Measurements from ENCODE around the gene TMEM63C. TPM values are rescaled to one million over a fixed set of nuclear protein-coding genes. Genes with fewer than 3 reads are reported as not detected.

The TMEM63C gene
- total and polyA plus RNA-seq, 2 donors (not counting 3 experiments of a cell fraction or from before 2014, with no cell fraction given) = not detected

DNA sequence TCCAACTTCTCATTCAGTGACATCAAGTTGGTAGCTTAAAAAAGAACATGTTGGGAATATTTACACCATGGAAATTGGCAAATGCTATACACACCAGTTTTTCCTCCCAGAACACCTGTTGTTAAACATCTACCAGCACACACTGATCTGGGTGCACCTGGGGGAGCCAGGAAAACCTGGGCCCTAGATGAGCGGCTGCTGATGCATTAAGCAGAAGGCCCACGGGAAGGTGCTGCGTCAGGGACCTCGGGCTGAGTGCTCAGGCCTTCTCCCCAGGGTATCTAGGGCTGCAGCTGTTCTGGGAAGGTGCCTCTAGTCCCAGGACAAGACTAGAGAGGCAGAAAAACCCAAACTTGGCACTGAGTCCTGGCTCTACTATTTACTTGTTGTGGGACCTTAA is 92.2 kb downstream of the TMEM63C start:
- peaks cover 22 to 23% of the 10 kb centered on the region in 2 experiments for H3K27me3 ChIP-seq (ENCODE audit: control insufficient read depth in 2 of 2, insufficient read depth in 2 of 2, low read length in 2 of 2)
- H3K9me1 ChIP-seq (replicated peaks; ENCODE audit: control insufficient read depth, extremely low read depth, insufficient read depth, low read length) = no peaks in the 10 kb centered on the region
- CTCF ChIA-PET = interaction anchor here (1.3 to 1.5 kb wide), 2 partner anchors 42 to 133 kb away, joined by 3 to 4 read pairs; no protein-coding TSS in a partner anchor
- no peak overlapping the region for H2AFZ ChIP-seq (ENCODE audit: low read depth, low read length)
- H3K79me2 ChIP-seq (ENCODE audit: control insufficient read depth, insufficient read depth, low read length) = no peaks in the 10 kb centered on the region
- intact Hi-C loops (cut with micrococcal nuclease) = no loop called here
- no peaks in the 10 kb centered on the region for H3K4me1 ChIP-seq (ENCODE audit: control insufficient read depth, extremely low read depth, insufficient read depth, low read length)
- TF ChIP-seq JUN (IDR thresholded peaks at IDR 0.05; ENCODE audit: borderline replicate concordance, insufficient read depth, insufficient read length, low read depth) (no peak), MYC (IDR thresholded peaks at IDR 0.05; ENCODE audit: low read depth, low read length) (no peak), FOS (IDR thresholded peaks at IDR 0.05; ENCODE audit: borderline replicate concordance, insufficient read depth, low read length) (no peak), POLR2AphosphoS5 (IDR thresholded peaks at IDR 0.05; ENCODE audit: insufficient read depth, low read depth, low read length) (no peak), EZH2 (IDR thresholded peaks at IDR 0.05; ENCODE audit: borderline replicate concordance, low read depth, low read length, severe bottlenecking) (no peak), POLR2A (IDR thresholded peaks at IDR 0.05; ENCODE audit: low read depth, low read length) (no peak), GATA2 (IDR thresholded peaks at IDR 0.05; ENCODE audit: insufficient read depth, insufficient read length, low read depth, low read length) (no peak)
- TF ChIP-seq, protein P1, sequence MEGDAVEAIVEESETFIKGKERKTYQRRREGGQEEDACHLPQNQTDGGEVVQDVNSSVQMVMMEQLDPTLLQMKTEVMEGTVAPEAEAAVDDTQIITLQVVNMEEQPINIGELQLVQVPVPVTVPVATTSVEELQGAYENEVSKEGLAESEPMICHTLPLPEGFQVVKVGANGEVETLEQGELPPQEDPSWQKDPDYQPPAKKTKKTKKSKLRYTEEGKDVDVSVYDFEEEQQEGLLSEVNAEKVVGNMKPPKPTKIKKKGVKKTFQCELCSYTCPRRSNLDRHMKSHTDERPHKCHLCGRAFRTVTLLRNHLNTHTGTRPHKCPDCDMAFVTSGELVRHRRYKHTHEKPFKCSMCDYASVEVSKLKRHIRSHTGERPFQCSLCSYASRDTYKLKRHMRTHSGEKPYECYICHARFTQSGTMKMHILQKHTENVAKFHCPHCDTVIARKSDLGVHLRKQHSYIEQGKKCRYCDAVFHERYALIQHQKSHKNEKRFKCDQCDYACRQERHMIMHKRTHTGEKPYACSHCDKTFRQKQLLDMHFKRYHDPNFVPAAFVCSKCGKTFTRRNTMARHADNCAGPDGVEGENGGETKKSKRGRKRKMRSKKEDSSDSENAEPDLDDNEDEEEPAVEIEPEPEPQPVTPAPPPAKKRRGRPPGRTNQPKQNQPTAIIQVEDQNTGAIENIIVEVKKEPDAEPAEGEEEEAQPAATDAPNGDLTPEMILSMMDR (IDR thresholded peaks at IDR 0.05; ENCODE audit: extremely low read depth in 1 of 2, insufficient read depth in 1 of 2, low read depth in 1 of 2, low read length in 2 of 2) = no peak
- TF ChIP-seq, protein P2, sequence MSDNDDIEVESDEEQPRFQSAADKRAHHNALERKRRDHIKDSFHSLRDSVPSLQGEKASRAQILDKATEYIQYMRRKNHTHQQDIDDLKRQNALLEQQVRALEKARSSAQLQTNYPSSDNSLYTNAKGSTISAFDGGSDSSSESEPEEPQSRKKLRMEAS (IDR thresholded peaks at IDR 0.05; ENCODE audit: insufficient read depth, insufficient read length) = no peak
- no peak overlapping the region for H3K9ac ChIP-seq (replicated peaks; ENCODE audit: extremely low read depth, insufficient read depth, low read length)
- DNase-seq (ENCODE audit: low read depth, low spot score) = no peak
- no peak for FAIRE-seq
- H3K4me2 ChIP-seq (ENCODE audit: insufficient read depth, low read length) = no peak overlapping the region
- no peak overlapping the region for H3K4me3 ChIP-seq (replicated peaks in 1 of 3; ENCODE audit: insufficient read depth in 1 of 3, low read depth in 1 of 3, low read length in 3 of 3)
- H3K27ac ChIP-seq (ENCODE audit: insufficient read depth, low read depth, low read length) = no peak overlapping the region
- H3K36me3 ChIP-seq (ENCODE audit: control insufficient read depth in 2 of 2, extremely low read depth in 1 of 2, insufficient read depth in 2 of 2, low read length in 2 of 2) = peaks cover 0 to 4% of the 10 kb centered on the region in 2 experiments
- H4K20me1 ChIP-seq (replicated peaks; ENCODE audit: control insufficient read depth, extremely low read depth, insufficient read depth, low read length) = no peaks in the 10 kb centered on the region
- no peaks in the 10 kb centered on the region for H3K9me3 ChIP-seq (replicated peaks; ENCODE audit: control insufficient read depth, insufficient read depth, low read length)
- dilution Hi-C loops (cut with MboI; ENCODE audit: extremely low pct_ligation_motif_present, low sequenced_read_pairs) = no loop called here
- no TSS peak for BruUV-seq (replicated peaks)
- POLR2A ChIA-PET = no interaction called here
